HG02642 (cell line): ENCODE results near the gene HMG20B.
A peak's percentile ranks its signal among the peaks of the same experiment; 100 is the strongest.

Source experiments
- ATAC-seq: cut with Tn5 transposase; IDR thresholded peaks from one replicate; pipeline ENCODE4 v1.9.1; 2021; ENCODE audit warnings: mild to moderate bottlenecking; ENCODE audit not compliant: unreplicated experiment, poor library complexity

The HMG20B gene

GRCh38 chr19:3615524-3616135, 42.9 kb downstream of the HMG20B start:
- no peak for ATAC-seq

DNA sequence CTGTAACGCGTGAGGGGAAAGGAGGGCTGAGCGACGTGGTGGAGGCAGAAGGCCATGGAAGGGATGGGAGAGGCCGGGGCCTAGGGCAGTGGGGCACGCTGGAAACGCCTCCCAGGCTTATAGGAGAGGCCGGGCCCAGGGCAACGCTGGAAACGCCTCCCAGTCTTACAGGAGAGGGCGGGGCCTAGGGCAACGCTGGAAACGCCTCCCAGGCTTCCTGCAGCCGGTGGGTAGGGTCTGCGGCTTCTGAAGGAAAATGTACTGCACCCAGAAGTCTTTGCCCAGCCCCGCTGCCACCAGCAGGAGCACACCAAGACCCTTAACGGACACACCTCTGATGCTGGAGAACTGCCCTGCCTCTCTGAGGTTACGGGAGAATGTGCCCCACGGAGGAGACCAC, 44.7 kb downstream of the HMG20B start:
- no peak for ATAC-seq

DNA sequence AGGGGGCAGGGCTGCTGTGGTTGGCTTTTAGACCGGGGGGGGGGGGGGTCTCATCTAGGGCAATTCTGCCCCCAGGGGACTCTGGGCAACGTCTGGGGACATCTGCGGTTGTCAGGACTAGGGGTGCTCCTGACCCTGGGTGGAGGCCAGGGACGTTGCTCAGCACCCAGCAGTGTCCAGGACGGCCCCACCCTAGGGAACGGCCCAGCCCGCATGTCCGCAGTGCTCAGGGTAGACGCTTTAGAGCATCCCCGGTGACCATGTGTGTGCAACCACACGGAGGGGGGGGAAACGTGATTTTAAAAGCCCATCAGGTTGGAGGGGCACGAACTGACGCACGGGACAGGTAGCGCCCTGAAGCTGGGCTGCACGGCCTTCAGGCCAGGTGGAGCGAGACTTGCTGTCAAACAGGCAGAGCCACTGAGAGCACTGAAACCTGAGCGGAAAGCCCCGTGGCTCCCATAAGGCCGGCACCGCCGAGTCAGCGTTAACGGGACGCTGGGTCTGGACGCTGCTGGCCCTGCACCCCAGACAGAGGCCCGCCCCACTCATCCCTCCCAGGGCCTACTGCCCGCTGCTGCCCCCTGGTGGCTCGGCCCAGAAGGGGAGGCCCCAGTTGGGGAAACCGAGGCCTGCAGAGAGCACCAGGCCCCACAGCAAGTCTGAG, 45.5 kb downstream of the HMG20B start:
- peak; percentile 42 for ATAC-seq

DNA sequence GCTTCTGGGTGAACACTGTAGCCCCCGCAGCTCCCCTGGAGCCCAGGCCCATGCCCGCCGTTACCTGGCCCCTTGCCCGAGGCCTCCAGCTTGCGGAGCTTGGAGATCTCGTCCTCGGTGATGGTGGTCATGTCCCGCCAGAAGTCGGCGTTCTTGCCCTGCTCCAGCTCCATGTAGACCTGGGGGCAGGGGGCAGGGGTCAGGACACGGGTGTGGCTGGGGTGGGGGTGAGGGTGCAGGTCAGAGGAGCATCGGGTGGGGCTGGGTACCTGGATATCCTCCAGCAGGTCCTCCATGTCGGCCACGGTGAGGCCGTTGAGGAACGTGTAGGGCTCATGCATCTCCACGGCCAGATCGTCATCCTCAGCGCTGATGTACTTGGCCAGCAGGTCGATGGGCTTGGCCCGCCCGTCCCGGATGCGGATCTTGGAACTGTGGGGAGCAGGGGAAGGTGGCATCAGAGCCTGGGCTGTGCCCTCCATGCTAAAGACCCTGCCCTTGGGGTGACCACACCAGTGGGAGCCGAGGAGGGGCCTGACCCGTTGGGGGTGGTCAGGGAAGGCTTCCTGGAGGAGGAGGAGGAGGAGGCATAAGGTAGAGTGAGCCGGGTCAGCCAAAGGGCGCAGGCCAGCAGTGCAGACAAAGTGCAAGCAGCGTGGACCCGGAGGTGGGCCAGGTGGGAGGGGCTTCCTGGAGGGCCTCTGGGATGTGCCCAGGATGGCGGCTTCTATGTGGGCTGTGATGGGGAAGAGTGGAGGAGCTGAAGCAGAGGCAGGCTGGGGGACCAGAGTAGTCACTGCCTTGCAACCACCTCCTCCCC, 46.3 kb downstream of the HMG20B start:
- no peak for ATAC-seq

DNA sequence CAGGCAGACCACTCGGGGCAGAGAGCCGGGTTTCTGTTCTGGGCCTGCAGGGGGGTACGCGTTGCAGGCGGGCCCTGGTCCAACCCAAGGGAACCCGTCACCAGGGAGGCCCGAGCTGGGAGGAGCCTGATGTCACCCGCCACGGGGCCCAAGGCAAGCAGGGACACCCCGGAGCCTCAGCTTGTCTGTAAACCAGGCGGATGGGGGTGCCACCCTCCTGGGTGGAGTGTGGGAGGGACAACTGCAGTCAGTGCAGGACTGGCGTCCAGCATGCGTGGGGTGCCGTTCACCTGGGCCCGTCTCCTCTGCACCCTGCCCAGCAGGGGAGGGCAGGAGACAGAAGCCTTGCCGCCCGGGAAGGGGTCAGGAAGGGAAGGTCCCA, 46.9 kb downstream of the HMG20B start:
- ATAC-seq: no peak

GRCh38 chr19:3620145-3620816, 47.5 kb downstream of the HMG20B start:
- no peak for ATAC-seq

DNA sequence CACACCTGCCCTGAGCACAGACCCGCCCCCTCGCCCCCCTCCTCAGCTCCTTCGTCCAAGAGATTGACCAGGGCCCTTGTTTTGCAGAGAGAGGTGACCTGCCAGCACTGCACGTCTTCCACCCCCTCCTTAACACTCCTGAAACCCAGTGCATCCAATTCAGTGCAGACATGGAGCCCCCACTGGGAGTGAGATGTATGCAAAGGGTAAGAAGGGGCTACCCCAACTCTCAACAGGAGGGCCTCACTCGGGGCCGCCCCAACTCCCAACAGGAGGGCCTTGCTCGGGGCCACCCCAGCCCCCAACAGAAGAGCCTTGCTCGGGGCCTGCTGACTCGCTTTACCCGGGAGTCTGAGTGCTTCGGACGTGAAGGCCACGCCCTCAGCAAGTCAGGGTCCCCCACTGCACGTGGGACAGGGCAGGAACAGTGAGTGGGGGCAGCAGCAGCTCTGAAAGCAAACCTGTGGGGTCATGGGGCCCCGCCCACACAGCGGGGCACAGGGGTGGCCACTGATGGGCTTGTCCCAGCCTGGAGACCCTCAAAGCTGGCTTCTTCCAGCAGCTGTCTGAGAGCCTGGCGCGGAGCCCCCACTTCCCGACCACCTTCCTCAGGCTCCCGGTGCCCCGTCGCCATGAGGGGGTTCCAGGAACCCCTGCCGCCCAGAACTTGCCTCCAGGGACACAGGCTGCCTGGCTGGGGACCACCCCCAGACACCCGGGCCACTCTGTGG, 48.2 kb downstream of the HMG20B start:
- ATAC-seq: no peak

GRCh38 chr19:3621689-3622088, 48.9 kb downstream of the HMG20B start:
- no peak for ATAC-seq

- ATAC-seq: no peak
These were observed 49.5 kb downstream of the HMG20B start for GRCh38 chr19:3622224-3622623.

DNA sequence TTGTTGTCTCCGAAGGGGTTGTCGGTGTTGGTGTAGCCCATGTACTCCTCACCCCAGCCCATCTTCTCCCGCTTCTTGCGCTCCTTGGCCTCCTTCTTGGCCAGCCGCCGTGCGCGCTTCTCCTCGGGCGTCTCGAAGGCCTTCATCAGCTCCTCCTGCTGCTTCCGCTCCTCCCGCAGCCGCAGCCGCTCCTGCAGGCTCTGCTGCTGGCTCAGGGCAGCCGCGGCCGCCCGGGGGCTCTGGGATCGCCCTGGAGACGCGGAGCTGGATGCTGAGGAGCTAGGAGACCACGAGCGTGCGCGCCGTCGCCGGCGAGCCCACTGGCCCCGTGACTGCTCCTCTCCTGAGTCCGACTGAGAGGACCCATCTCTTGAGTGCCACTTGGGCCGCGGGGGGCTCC, 51.0 kb downstream of the HMG20B start:
- ATAC-seq: no peak

GRCh38 chr19:3625996-3626472, 53.3 kb downstream of the HMG20B start:
- ATAC-seq: peak; percentile 9

DNA sequence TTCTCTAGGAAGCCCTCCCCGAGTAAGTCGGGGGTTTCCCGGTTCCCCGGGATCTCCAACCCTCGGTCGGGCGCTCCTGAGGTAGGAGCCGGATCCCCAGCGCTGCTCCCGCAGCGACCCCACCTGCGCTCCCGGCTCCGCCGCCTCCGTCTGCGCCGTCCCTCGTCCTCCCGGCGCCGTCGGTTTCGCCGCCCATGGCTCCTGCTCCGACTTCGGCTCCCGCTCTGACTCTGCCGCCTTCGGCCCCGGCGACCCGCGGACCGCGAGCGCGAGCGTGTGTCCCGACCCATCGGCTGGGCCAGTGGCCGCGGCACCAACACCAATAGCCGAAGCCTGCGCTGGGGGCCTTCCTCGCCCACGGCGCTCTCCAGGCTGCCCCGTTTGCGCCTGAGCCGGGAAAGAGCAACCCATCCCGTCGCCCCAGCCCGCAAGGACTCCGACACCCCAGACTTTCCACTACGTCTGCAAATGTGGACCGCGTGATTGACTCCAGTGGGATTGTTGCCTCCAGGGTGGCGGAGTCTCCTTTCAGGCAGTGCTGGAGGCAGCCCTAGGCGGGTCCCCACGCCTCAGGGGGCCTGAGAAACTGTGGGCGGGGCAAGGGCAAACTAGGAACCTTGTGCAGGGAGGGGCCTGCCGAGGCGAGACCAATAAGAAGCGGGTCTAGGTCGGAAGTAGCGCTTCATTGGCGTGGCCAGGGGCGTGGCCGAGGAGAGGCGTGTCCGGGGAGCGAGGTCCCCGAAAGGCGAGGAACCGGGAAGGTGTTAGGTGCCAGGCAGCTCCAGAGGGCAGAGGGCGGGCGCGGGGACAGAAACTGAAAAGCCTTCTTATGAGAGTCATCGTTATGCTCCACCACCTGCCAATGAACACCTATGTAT, 54.0 kb downstream of the HMG20B start, which contains the start of gene CACTIN:
CACTIN (minus strand) TSS at position 318 of the 878 bp plus-strand sequence; CDS start at position 290, 28 bp downstream.
- ATAC-seq: peak; percentile 88

- no peak for ATAC-seq
These were observed 54.6 kb downstream of the HMG20B start for GRCh38 chr19:3627351-3627723.
